GM13977 (cell line): ENCODE data around the gene TEX14.
"Not testable (repeated sequence)": the region's sequence is repeated elsewhere in the genome, so short reads cannot be mapped to it uniquely, and the experiment has no call there.

Experiments
- DNase-seq: peaks from one replicate; pipeline ENCODE4 v3.0.0; 2012; ENCODE audit warnings: low spot score
- CTCF ChIP-seq: IDR thresholded peaks from 2 replicates; pipeline ENCODE4 v1.5.1; 2012; ENCODE audit warnings: mild to moderate bottlenecking, control low read depth; ENCODE audit not compliant: insufficient read depth; ENCODE audit errors: extremely low read depth, missing control alignments
- in situ Hi-C: fragments of 300-500 bp; cut with MboI; formaldehyde crosslinking; loops from one replicate; pipeline ENCODE4 v1.12.0; 2022; ENCODE audit warnings: low sequenced_read_pairs, low pct_unique_long_range_greater_than_20kb, mixed read lengths, inconsistent platforms; ENCODE audit not compliant: unreplicated experiment

The TEX14 gene

GRCh38 chr17:58667934-58668597, 23.8 kb downstream of the TEX14 start:
- in situ Hi-C loops, result no loop called here
- TF ChIP-seq CTCF, result no peak
- DNase-seq, result no peak

- TF ChIP-seq CTCF, result no peak
- in situ Hi-C loops, result no loop called here
- no peak for DNase-seq
These were observed 25.0 kb downstream of the TEX14 start for GRCh38 chr17:58666858-58667267.

- TF ChIP-seq CTCF, result no peak
- no peak for DNase-seq
- in situ Hi-C loops, result no loop called here
These were observed 25.6 kb downstream of the TEX14 start for GRCh38 chr17:58665946-58666857.

- no peak for DNase-seq
- TF ChIP-seq CTCF, result no peak
- in situ Hi-C loops, result no loop called here
These were observed 27.5 kb downstream of the TEX14 start for GRCh38 chr17:58664302-58664701.

- no peak for TF ChIP-seq CTCF
- in situ Hi-C loops, result no loop called here
- DNase-seq, result no peak
These were observed 30.3 kb downstream of the TEX14 start for GRCh38 chr17:58661499-58661898.

GRCh38 chr17:58660621-58661020, 31.2 kb downstream of the TEX14 start:
- in situ Hi-C loops, result no loop called here
- no peak for TF ChIP-seq CTCF
- DNase-seq, result no peak

GRCh38 chr17:58659714-58660084, 32.1 kb downstream of the TEX14 start:
- DNase-seq, in situ Hi-C loops: not testable (repeated sequence)
